GM19438 (cell line): ENCODE measurements around the gene LMBRD1.

Experiments used
- ATAC-seq: cut with Tn5 transposase; IDR thresholded peaks from one replicate; pipeline ENCODE4 v1.9.1; 2021; ENCODE audit warnings: low read depth; ENCODE audit not compliant: unreplicated experiment

LMBRD1 gene

GRCh38 chr6:69647726-69648125 is 149.1 kb downstream of the LMBRD1 start:
- no peak for ATAC-seq

- no peak for ATAC-seq
Observed at GRCh38 chr6:69643688-69644087, 153.1 kb downstream of the LMBRD1 start.

GRCh38 chr6:69632932-69633331 is 163.9 kb downstream of the LMBRD1 start:
- no peak for ATAC-seq

- no peak for ATAC-seq
Observed at GRCh38 chr6:69631552-69632346, 165.1 kb downstream of the LMBRD1 start.

DNA sequence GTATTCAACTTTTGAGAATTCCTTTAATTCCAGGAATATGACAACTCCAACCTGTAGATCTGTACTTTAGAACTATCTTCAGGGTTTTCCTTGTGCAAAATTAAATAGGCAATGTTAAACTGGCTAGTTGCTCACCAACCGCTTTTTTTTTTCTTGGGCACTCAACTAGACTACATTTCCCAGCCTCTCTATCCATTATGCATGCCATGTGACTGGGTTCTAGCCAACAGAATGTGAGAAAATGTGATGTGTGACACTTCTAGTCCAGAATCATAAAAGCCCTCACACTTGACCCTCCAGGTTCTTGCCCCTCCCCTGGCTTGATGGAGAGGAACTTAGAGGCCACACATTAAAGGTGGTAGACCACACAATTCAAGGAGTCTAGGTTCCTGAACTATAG is 166.0 kb downstream of the LMBRD1 start:
- no peak for ATAC-seq

DNA sequence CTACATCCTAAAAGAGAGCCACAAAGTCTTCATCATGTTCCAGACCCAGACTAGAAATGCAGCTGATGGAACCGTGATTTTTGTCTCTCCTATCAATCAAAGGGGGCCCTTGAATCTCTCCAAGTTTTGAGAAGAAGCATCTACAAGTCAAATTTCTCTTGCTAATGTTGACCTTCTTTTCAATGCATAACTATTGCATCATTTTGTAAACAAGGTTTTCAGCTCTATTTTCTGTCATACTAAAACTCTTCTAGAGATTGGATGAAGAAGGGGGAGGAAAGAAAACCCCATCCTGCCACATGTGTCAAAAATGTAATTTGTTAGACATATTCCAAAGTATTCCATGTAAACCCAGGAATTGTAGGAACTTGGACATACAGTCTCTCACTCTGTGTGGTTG is 169.2 kb downstream of the LMBRD1 start:
- ATAC-seq: no peak

DNA sequence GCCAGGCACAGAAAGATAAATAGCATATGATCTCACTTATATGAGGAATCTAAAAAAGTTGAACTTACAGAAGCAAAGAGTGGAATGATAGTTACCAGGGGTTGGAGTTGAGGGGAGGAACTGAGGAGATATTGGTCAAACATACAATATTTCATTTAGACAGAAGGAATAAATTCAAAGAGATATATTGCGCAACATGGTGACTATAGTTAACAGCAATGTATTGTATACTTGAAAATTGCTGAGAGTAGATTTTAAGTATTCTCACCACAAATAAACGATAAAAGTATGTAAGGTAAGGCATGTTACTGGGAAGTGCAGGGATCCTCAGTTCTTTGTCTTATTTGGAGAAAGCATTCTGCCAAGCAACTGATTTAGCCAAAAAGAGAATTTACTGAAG is 171.9 kb downstream of the LMBRD1 start:
- ATAC-seq: no peak
